Limb (tissue), 2 donors: ENCODE measurements around the gene RPS4Y1.
"Not testable (repeated sequence)": the region's sequence is repeated elsewhere in the genome, so short reads cannot be mapped to it uniquely, and the experiment has no call there.

Experiments used
- DNase-seq, 2 donors: peaks; one replicate each; pipeline ENCODE4 v3.0.0-alpha.2; 2016; ENCODE audit errors: extremely low spot score in 2 of 2

Gene RPS4Y1

DNA sequence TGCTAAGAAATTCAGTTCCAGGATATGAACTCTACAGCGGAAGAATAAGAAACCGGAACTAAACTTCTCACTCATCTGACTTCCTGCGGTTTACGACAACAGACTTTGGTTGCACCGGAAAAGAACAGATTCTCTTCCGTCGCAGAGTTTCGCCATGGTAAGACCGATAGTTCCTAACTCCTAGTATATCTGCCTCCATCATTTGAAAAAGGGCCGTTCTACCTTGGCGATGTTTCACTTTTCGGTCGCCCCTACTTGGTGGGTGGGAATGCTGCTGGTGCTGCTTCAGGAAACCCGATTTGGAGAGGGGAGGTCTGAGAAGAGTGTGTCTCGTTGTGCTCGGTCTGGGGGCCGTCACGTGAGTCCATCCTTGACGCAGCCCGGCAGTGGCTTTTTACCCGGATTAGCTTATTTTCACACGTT is at the start of gene RPS4Y1:
Gene RPS4Y1 (plus strand): TSS at position 132 of the 423 bp plus-strand sequence. CDS start 23 bp downstream, at position 155.
- DNase-seq = peak; percentile 68 to 69

GRCh38 chrY:2796977-2797523 is 44.4 kb upstream of the RPS4Y1 start:
- no peak for DNase-seq

GRCh38 chrY:2797991-2798390 is 43.4 kb upstream of the RPS4Y1 start:
- no peak for DNase-seq

GRCh38 chrY:2800246-2800645 is 41.2 kb upstream of the RPS4Y1 start:
- no peak for DNase-seq

- DNase-seq = not testable (repeated sequence)
Observed at GRCh38 chrY:2817146-2817896, 24.1 kb upstream of the RPS4Y1 start.

DNA sequence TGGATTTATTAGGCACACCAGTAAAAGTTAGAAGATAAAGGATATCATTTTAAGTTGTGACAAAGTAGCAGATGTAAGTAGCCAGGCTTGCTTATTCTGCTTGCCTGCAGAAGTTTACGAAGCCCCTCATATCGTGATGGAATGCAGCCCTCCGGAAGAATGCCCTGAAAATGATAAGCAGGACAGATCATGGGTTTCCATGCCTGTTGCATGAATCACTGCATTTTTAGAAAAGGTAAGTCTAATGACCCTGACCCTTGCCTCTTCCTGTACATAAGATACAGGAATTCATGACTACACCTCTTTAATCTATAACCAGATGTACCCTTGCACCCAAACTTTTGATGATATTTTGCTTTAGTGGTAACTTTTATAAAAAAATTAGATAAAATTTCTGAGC is 16.9 kb upstream of the RPS4Y1 start:
- no peak for DNase-seq

GRCh38 chrY:2828497-2828896 is 12.9 kb upstream of the RPS4Y1 start:
- no peak for DNase-seq

DNA sequence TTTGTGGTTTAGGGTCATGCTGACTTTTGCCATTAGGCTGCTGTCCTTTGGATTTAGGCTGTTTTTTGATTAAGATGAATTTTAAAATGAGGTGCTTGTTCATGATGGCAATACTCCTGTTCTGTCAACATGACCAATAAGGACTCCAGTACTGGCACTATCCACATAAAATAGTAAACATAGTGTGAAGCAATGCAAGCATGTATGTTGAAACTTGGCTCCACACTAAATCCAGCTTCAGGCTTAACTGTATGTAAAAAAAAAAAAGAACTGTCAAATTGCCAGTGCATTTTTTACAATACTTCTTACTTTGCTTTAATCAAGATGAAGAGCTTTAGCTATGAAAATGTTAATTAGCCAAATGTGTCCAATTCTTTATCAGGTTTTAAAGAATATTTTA is 6.2 kb upstream of the RPS4Y1 start:
- DNase-seq = no peak

GRCh38 chrY:2837078-2837477 is 4.3 kb upstream of the RPS4Y1 start:
- DNase-seq = no peak

DNA sequence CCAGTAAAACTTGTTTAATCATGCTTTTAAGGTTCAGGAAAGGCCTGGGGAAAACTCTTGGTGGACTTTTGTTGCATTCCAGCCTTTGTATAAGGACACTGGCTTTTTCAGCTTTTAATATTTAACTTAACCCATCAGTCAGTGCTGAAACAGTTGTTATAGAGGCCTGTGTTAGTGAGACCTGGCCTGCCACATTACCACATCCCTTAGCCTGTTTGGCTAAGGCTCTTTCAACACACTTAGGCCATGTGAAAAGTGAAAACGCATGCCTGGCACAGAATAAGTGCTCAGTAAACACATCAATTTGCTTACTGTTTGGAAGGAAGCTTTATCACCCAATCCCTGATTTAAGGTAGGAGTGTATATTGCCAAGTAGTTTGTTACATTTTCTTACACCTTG is 3.5 kb upstream of the RPS4Y1 start:
- DNase-seq = no peak

DNA sequence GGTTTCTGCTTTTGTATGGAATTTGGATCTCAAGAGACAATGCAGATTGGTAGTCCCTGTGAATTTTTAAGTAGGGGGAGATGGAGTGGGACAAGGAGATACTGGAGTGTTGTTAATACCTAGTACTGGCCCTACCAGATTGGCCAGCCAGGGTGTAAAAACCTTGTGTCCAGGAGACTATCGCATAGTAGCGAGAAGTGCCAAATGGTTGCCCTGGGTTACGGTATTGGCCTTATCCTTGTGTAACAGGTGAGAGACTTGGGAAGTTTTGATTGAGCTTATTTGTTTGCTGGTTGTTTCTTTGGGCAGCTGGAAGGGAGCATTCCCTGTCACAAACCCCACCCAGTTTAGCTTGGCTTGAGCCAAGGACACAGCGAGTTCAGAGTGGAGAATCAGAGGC is 5.4 kb downstream of the RPS4Y1 start:
- no peak for DNase-seq

GRCh38 chrY:2848384-2848783 is 7.0 kb downstream of the RPS4Y1 start:
- no peak for DNase-seq

DNA sequence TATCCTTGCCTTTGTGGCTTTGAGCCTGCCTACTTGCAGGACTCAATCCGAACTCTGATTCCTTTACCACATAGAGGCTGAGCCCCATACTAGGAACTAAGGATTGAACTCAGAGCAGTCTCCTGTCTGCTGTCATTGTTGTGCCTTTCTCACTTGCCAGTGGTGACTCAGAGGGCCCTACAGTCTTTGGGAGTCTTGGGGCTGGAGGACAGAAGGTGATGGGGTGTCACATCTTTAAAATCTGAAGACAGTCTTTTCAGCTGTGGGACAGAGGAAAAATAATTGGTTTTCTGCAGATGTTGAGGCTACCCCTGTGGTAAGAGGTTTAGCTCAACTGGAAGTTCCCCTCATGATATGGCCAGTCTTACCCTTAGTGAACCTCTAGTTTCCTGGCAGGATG is 8.0 kb downstream of the RPS4Y1 start:
- no peak for DNase-seq

DNA sequence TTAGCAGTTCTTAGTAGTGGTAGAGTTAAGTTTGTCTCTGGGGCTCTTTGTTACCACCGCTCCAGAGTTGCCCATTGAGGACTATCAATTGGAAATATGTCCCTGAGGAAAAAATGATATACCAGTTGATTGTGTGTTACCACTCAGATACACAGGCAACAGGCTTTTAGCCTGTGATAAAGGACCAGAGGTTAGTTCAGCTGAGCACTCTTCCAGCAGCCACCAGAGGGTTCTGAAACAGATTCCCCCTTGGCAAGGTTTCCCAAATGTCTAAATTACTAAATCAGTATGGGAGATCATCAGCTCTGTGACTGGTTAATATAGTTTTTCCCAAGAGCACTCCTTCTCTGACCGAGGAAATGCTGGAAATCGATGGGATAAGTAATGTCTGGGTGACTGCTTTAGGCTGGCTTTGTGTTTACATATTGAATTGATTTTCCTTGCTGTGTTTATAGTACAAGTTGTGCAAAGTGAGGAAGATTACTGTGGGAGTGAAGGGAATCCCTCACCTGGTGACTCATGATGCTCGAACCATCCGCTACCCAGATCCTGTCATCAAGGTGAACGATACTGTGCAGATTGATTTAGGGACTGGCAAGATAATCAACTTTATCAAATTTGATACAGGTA is 12.9 kb downstream of the RPS4Y1 start:
- DNase-seq = no peak

DNA sequence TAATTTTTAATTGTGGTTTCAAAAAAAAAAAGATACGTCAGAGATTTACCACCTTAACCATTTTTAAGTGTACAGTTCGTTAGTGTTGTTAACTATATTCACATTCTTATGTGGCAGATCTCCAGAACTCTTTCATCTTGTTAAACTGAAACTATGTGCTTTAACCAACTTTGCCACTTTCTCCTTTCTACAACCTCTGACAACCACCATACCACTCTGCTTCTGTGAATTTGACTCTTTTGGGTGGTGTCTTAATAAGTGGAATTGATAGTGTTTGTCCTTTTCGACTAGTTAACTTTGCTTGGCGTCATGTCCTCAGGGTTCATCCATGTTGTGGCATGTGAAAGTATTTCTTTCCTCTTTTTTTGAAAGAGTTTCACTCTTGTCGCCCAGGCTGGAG is 15.7 kb downstream of the RPS4Y1 start:
- DNase-seq = no peak

GRCh38 chrY:2857686-2858085 is 16.3 kb downstream of the RPS4Y1 start:
- DNase-seq = no peak

DNA sequence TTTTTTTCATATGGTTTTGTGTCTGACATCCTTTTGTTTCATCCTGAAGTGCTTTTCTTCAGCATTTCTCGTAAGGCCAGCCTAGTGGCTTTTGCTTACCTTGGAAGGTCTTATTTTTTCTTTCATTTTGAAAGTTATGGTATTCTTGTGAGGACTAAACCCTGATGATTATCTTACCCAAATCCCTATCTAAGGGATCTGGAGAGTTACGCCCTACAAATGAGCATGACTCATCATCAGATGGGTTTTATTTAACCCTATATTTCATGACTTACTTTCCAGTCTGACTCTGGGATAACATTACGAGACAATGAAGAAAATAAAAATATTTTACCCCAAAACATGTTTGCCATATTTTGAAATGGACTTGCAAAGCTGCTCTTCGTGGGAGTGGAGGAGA is 18.4 kb downstream of the RPS4Y1 start:
- DNase-seq = no peak

GRCh38 chrY:2860511-2860910 is 19.1 kb downstream of the RPS4Y1 start:
- DNase-seq = no peak

- DNase-seq = no peak
Observed at GRCh38 chrY:2866581-2866980, 25.2 kb downstream of the RPS4Y1 start.

DNA sequence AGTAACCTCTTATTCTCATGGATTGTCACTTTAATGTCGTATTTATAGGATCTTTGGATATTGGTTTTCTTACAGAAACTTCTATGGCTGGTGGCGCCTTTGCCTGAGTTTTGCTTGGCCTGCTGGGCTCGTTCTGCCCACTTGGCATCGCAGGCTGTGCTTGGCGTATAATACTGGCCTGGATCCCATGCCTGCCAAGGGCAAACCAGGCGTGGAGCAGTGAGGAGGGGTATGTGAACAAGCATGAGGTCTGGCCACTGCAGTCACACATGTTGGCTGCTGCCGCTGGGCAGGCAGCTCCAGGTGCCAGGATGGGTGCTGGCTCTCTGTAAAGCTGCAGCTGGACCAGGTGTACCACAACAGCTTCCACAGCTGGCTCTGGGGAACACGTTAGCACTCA is 26.1 kb downstream of the RPS4Y1 start:
- DNase-seq = peak in 1 of 2 donors; percentile 19

DNA sequence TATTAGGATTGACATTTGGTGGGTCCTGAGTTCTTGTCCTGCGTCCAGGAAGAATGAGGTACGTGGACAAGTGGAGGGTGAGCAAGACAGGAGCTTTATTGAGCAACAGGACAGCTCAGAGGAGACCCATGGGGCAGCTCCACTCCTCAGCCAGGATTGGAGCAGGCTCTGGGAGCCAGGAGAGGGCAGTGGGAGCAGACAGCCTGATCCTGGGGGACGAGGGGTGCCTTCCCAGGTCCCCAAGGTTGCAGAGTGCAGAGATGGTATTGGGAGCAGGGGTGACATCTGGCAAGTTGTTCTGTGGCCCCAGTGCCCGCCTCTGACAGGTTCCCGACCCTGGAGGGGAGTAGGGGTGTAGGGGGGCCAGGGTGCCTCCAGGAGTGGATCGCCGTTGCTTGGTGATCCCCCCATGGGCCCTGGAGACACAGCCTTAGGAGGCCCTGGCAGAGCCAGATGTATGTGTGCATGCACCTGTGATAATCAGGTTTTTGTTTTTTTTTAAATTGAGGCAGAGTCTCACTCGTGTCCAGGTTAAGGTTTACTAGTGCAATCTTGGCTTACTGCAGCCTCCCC is 26.7 kb downstream of the RPS4Y1 start:
- no peak for DNase-seq

GRCh38 chrY:2872234-2872633 is 30.8 kb downstream of the RPS4Y1 start:
- DNase-seq = not testable (repeated sequence)

GRCh38 chrY:2874211-2874610 is 32.8 kb downstream of the RPS4Y1 start:
- no peak for DNase-seq
